Measurements from ENCODE around the gene DIABLO.
"Not testable (repeated sequence)": the region's sequence is repeated elsewhere in the genome, so short reads cannot be mapped to it uniquely, and the experiment has no call there.

The DIABLO gene

DNA sequence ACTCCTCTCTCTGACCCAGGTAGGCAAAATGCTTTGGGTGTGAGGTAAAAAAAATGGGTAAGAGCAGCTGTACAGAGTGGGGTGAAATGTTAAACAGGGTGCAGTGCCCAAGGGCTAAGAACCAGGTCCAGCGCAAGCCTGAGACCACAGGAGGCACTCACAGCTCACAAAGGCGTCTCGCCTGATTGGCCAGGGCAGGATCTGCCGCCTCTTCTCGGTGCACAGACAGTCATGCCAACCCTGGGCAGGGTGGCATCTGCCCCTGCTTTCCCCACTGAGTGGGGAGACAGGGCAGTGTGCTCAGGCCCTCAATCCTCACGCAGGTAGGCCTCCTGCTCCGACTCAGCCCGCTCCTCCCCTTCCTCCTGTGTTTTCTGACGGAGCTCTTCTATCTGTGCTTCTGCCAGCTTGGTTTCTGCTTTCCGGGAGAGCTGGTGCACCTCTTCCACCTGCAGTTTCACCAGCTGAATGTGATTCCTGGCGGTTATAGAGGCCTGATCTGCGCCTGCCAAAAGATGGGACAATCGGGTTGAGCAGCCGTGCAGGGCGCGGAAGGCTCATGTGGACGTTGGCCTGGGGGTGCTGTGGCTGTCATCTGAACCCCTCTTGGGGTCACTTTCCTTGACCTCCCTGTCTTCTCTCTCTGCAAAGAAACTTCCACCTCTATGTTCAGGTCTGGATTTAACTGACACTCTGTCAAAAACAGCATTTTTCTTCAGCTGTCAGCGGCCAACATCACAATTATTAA lies 17.6 kb downstream of the DIABLO start:
- DNase-seq, result no peak

GRCh38 chr12:122207391-122207790 lies 18.5 kb downstream of the DIABLO start:
- no peak for DNase-seq

GRCh38 chr12:122206976-122207375 lies 18.9 kb downstream of the DIABLO start:
- no peak for DNase-seq

DNA sequence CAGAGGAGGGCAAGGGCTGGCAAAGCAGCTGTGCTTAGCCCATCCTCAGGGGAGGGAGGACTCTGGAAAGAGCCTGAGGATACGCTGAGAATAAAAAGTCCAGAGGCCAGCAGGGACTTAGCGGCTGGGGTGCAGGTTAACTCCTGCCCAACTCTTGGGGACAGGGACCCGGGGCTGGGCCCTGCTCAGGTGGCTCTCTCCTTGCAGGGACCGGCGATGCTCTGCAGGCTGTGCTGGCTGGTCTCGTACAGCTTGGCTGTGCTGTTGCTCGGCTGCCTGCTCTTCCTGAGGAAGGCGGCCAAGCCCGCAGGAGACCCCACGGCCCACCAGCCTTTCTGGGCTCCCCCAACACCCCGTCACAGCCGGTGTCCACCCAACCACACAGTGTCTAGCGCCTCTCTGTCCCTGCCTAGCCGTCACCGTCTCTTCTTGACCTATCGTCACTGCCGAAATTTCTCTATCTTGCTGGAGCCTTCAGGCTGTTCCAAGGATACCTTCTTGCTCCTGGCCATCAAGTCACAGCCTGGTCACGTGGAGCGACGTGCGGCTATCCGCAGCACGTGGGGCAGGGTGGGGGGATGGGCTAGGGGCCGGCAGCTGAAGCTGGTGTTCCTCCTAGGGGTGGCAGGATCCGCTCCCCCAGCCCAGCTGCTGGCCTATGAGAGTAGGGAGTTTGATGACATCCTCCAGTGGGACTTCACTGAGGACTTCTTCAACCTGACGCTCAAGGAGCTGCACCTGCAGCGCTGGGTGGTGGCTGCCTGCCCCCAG lies 19.6 kb downstream of the DIABLO start:
- no peak for DNase-seq

GRCh38 chr12:122205053-122205925 lies 20.6 kb downstream of the DIABLO start:
- DNase-seq, result no peak

DNA sequence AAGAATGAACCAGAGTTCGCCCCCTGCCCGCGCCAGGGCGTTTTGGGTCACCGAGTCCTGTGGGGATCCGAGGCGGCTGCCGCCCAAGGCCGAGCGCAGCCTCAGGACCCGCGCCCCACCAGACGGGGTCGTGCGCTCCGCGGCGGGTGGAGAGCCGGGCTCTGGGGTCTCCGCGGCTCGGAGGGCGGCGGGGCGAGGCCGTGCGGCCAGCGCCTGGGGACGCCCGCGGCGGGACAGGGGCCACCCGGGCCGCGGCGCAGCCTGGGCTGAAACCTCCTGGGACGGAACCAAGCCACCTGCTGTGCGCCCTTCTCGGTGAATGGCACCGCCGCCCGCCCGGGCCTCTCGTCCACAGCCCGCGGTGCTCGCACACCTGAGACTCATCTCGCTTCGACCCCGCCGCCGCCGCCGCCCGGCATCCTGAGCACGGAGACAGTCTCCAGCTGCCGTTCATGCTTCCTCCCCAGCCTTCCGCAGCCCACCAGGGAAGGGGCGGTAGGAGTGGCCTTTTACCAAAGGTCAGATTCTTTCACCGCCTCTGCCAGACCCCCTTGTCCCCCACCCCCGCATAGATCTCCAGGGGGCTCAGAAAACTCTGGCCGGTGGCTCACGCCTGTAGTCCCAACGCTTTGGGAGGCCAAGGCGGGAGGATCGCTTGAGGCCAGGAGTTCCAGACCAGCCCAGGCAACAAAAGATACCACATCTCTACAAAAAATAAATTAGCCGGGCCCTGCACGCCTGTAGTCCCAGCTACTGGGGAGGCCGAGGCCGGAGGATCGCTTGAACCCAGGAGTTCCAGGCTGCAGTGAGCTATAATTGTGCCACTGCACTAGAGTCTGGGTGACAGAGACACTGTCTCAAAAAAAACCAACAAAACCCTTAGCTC lies 21.4 kb downstream of the DIABLO start:
- peak; percentile 22 to 27 for DNase-seq

DNA sequence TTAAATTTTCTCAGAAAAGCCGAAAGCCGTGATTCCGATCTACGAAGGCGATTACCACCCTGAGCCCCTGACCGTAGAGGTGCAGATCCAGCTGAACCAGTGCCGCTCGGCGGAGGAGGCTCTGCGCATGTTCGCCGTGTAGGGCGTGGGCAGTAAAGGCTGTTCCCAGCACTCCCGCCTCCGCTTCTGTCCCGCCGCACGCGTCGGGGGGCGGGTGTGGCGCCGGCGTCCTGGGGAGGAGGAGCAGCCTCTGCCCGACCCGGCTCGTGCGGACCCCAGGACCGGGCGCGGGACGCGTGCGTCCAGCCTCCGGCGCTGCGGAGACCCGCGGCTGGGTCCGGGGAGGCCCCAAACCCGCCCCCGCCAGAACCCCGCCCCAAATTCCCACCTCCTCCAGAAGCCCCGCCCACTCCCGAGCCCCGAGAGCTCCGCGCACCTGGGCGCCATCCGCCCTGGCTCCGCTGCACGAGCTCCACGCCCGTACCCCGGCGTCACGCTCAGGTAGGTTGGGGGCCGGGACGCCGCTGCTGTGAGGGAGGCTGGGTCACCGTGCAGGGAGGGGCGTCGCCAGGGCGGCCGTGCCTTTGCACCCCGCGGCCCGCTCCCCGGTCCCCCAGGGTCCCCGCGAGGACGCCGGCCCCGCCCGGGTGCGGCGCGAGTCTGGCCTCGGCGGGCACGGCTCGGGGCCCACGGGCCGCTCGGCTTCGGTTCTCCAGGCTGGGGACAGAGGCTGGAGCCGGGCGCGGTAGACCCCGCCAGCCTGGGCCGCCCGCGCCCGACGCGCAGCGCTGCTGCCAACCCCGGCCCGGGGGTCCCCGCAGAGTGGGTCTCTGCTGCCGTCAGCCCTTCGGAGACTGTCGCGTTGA lies 22.3 kb downstream of the DIABLO start, which contains the start of gene B3GNT4:
B3GNT4 (plus strand) TSS at position 409 of the 866 bp plus-strand sequence. CDS start 910 bp downstream, outside the sequence.
- DNase-seq, result peak; percentile 78 to 79

GRCh38 chr12:122202811-122203210 lies 23.0 kb downstream of the DIABLO start:
- not testable (repeated sequence) for DNase-seq

DNA sequence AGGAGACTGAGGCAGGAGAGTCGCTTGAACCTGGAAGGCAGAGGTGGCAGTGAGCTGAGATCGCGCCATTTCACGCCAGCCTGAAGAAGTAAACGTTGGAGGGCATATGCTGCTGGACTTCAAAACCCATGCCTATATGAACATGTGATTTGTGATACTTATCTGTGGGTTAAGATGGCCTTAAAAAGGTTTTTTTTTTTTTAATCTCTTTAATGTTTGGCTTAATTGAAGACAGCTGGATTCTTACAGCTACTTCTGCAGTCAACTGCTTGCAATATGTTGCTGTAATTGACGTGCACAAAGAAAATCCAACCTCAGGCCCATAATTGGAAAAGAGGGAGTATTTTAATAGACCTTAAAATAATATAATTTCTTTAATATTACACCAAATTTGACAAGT lies 23.8 kb downstream of the DIABLO start:
- DNase-seq, result no peak

DNA sequence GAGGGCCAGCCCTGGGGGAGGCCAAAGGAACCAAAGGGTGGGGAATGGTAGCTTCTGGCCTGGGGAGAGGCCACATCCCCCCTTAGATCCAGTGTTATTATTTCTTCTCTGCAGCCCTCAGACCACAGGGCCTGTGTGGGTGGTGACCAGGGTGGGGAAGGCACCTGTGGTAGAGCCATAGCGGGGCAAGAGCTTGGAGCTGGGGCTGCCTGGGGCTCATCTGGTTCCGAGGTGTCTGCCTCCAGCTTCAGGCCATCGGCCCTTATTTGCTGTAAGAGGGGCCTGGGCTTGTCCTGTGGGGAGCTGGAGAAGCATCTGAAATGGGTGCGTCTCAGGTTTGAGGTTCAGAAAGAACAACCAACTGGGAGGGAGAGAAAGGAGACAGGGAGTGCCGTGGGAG lies 24.5 kb downstream of the DIABLO start:
- no peak for DNase-seq

DNA sequence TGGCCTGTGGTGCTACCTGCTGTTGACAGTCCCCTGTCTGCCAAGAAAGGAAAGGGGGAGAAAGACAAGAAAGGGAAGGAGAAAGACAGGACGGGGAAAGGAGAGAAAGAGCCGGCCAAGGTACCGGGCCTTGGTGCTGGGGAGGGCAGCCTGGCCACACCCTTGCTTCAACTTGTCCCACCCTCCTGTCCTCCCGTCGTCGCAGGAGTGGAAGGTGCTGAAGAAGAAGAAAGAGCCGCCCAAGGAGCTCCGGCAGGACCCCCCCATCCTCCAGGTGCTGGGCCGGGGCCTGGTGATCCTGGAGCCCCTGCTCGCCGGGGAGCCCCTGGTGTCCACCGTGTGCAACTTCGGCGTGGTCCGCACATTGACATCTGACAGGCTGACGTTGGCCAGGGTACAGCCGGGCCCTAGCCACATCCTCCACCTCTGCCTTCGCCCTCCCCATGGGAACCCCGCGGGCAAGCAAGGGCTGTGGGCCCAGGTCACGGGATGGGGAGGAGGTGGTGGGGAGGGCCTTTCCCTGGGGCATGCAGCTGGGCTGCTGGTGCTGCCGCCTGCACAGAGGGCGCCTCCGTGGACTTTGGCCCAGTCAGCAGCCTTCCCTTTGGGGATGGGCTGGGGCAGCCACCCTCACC lies 25.2 kb downstream of the DIABLO start:
- no peak for DNase-seq

DNA sequence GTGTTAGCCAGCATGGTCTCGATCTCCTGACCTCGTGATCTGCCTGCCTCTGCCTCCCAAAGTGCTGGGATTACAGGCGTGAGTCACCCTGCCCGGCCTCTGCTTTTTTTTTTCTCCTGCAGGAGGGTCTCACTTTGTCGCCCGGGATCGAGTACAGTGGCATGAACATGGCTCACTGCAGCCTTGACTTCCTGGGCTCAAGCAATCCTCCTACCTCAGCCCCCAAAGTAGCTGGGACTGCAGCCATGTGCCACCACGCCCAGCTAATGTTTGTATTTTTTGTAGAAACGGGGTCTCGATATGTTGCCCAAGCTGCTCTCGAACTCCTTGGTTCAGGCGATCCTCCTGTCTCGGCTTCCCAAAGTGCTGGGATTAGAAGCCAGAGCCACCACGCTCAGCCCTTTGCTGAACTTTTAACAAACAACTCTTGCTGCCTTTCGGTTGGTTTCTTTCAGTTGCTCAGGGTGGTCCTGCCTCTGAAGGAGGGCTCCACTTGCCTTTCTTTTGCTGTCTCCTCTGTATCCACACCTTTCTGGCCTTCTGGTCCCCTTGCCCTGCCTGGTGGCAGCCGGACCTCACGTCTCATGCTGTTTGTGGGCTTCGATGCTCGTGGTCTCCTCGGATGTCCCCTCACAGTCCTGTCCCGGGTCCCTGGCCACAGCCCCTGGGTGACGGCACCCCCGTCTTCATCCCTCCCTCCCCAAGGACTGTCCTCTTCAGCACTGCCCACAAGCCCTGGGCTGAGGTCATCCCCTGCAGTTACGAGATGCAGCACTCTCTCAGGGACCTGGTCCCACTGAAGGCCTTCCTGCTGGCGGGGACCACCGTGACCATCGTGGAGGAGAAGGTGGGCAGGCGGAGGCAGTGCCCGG lies 26.1 kb downstream of the DIABLO start:
- no peak for DNase-seq

DNA sequence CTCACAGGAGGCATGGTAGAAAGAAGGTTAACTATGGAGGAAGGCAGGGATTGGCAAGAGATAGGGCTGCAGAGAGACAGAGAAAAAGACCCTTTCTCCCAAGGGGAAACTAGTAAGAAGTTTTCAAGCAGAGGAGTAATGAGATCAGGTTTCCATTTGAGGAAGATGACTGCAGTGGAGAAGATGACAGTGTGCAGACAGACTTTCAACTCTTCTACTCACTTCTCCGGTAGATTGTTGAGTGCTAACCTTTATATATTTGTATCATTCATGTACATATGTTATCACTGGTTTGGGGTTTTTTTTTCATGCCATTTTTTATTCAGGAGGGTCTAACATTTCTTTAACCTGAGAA lies 28.3 kb downstream of the DIABLO start:
- DNase-seq, result no peak

DNA sequence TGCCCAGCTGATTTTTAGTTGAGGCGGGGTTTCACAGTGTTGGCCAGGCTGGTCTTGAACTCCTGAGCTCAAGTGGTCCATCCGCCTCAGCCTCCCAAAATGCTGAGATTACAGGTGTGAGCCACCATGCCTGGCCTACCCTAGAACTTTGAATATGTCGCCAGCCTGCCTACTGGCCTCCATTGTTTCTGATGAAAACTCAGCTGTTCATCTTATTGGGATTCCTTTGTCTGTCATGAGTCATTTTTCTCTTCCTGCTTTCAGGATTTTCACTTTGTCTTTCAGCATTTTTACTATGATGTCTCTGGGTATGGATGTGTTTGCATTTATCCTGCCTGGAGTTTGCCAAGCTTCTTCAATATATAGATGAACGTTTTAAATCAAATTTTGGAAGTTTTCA lies 30.4 kb downstream of the DIABLO start:
- no peak for DNase-seq

- no peak for DNase-seq
Measured at GRCh38 chr12:122194804-122195203, 31.0 kb downstream of the DIABLO start.

GRCh38 chr12:122192441-122192840 lies 33.4 kb downstream of the DIABLO start:
- DNase-seq, result no peak

DNA sequence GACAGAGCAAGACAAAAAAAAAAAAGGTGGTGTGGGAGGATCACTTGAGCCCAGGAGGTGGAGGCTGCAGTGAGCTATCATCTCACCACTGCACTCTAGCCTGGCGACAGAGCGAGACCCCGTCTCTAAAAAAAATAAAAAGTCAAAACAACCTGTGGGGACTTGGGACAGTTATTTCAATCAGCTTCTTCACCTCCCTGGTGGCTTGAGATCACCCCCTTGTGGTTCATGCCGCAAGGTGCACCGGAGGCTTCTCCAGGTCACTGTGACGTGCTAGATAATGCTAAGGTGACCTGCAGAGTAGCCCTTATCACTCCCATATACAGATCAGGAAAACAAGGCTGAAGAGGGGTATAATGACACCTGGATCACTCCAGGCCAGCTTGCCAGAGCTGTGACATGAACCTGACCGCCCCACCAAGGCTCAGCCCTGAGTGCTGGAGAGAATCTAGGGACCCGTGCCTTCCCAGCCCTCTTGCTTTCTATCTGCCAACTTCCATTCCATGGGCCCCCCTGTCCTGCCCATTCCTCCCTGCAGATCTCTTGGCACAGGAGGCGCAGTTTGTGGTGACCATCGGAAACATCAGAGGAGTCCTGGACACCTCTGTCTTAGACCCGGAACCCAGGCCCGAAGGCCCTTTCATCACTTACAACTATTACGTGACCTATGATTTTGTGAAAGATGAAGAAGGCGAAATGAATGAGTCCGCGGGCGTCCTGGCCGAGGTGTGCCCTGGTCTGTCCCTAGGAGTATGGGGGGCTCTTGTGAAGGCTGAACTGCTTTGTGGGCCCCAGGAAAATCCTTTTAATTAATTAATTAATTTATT lies 34.8 kb downstream of the DIABLO start:
- peak; percentile 57 to 59 for DNase-seq

GRCh38 chr12:122189626-122190475 lies 36.0 kb downstream of the DIABLO start:
- no peak for DNase-seq

Measured in activated CD4-positive, alpha-beta T cell treated with anti-CD3 and anti-CD28 coated beads for 4 hours (primary cell).